ENCODE measurements around the gene MRPS6. TPM values are rescaled to one million over a fixed set of nuclear protein-coding genes. Genes with fewer than 3 reads are reported as not detected.

Gene MRPS6
- total RNA-seq, 4 donors from 2014 or later: 19.5 to 44.0 (median 40.9) TPM

DNA sequence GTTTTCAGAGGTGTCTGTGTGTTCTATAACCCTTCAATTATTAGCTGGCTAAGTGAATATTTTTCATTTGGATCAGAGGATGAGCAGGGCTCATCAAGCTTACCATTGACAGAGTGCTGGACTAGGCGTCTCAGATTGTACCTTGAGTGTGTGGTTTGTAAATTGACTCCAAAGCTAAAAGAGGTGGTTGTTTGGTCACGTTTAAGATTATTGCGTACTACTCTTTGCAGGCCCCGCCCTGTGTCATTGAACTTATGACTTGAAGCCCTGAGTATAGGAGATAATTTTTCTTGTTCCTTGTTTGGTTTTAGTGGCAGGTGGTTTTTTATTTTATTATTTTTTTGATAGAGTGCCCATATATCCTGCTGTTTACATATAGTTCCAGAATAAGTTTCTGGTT, 17.7 kb downstream of the MRPS6 start:
- no peak for TF ChIP-seq EP300 (IDR thresholded peaks at IDR 0.05)
- no peak for TF ChIP-seq POLR2A (IDR thresholded peaks at IDR 0.05; ENCODE audit: low read depth)
- TF ChIP-seq POLR2AphosphoS5 (IDR thresholded peaks at IDR 0.05): no peak
- TF ChIP-seq, protein P1, sequence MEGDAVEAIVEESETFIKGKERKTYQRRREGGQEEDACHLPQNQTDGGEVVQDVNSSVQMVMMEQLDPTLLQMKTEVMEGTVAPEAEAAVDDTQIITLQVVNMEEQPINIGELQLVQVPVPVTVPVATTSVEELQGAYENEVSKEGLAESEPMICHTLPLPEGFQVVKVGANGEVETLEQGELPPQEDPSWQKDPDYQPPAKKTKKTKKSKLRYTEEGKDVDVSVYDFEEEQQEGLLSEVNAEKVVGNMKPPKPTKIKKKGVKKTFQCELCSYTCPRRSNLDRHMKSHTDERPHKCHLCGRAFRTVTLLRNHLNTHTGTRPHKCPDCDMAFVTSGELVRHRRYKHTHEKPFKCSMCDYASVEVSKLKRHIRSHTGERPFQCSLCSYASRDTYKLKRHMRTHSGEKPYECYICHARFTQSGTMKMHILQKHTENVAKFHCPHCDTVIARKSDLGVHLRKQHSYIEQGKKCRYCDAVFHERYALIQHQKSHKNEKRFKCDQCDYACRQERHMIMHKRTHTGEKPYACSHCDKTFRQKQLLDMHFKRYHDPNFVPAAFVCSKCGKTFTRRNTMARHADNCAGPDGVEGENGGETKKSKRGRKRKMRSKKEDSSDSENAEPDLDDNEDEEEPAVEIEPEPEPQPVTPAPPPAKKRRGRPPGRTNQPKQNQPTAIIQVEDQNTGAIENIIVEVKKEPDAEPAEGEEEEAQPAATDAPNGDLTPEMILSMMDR (IDR thresholded peaks at IDR 0.05): no peak
- WGBS: 87% methylated on average over 3 of the region's 4 CpGs
- intact Hi-C loops (cut with DNase I): no loop called here
- H3K4me1 ChIP-seq: peaks cover 15 to 53% (median 41%) of the 10 kb centered on the region in 4 donors
- H3K36me3 ChIP-seq: peaks cover 11 to 13% (median 12%) of the 10 kb centered on the region in 4 donors
- DNase-seq (ENCODE audit: extremely low spot score): no peak
- H3K27ac ChIP-seq (replicated peaks in 1 of 4): no peak overlapping the region
- no peaks in the 10 kb centered on the region for H3K27me3 ChIP-seq
- H3K4me3 ChIP-seq: no peak overlapping the region
- no peaks in the 10 kb centered on the region for H3K9me3 ChIP-seq

DNA sequence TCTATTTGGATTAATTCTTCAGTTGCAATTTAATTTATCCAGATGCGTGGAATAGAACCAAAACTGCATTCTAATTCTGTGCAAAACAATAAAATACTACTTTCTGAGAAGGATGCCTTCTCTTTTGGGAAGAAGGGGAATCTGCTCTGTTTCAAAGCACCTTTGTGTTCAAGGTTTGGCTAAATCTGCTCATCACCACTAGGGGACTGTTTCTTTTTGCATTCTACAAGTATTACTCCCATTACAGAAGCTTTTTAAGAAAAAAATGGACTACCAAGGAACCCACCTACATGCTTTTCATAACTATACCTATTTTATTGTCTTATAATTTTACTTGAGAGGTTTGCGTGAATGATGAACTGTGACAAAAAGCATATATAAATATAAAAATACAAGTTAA, 18.2 kb downstream of the MRPS6 start:
- H3K4me1 ChIP-seq: peaks cover 11 to 47% (median 36%) of the 10 kb centered on the region in 4 donors
- intact Hi-C loops (cut with DNase I): no loop called here
- no peak overlapping the region for H3K27ac ChIP-seq (replicated peaks in 1 of 4)

DNA sequence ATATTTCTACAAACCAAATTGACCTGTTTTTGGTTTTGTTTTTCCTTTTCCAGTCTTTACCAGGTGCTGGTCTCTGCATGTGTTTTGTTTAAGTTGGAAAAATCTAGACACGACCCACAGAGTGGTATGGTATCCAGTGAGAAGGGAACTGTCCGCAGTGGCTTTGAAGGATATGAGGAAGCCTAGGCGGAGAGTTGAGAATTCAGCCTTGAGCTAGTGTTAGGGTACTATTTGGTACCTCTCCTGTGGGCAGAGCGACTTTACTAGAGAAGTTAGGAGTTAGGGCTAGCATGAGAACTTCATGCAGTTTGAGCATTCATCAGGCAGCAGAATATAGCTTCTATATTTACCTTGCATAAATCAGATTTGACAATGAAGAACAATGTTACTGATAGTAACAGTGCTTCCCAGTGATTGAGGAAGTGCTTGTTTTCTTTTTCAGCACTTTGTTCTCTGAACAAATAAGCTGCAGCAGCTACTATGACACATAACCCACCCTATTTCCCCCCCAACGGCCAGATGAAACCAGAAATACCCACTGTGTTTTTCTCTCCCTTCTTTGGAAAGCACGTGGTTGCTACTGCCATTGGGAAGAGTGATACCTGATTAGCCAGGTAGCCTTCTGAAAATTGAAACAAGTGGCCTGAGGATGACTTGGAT, 19.0 kb downstream of the MRPS6 start:
- Histone ChIP-seq H3K4me1 (peaks cover 7 to 44% (median 37%) of the 10 kb centered on the region in 4 donors), H3K36me3 (peaks cover 12 to 19% (median 14%) of the 10 kb centered on the region in 4 donors), H3K27me3 (no peaks in the 10 kb centered on the region), H3K9me3 (no peaks in the 10 kb centered on the region), H3K4me3 (no peak overlapping the region), H3K27ac (replicated peaks in 1 of 4) (no peak overlapping the region)
- DNase-seq (ENCODE audit: extremely low spot score): no peak
- WGBS: 55% methylated on average over 6 of the region's 6 CpGs
- intact Hi-C loops (cut with DNase I): no loop called here
- no peak for TF ChIP-seq EP300 (IDR thresholded peaks at IDR 0.05)
- TF ChIP-seq POLR2A (IDR thresholded peaks at IDR 0.05; ENCODE audit: low read depth): no peak
- TF ChIP-seq, protein P1 (IDR thresholded peaks at IDR 0.05): no peak
- no peak for TF ChIP-seq POLR2AphosphoS5 (IDR thresholded peaks at IDR 0.05)

More for the DNA sequence above, 18.2 kb downstream of the MRPS6 start:
- Histone ChIP-seq H3K36me3 (peaks cover 12 to 18% (median 14%) of the 10 kb centered on the region in 4 donors), H3K9me3 (no peaks in the 10 kb centered on the region), H3K27me3 (no peaks in the 10 kb centered on the region), H3K4me3 (no peak overlapping the region)
- DNase-seq (ENCODE audit: extremely low spot score): no peak
- 96% methylated on average over 2 of the region's 2 CpGs for WGBS
- no peak for TF ChIP-seq POLR2A (IDR thresholded peaks at IDR 0.05; ENCODE audit: low read depth)
- TF ChIP-seq, protein P1 (IDR thresholded peaks at IDR 0.05): peak in 1 of 3 experiments; percentile 31

DNA sequence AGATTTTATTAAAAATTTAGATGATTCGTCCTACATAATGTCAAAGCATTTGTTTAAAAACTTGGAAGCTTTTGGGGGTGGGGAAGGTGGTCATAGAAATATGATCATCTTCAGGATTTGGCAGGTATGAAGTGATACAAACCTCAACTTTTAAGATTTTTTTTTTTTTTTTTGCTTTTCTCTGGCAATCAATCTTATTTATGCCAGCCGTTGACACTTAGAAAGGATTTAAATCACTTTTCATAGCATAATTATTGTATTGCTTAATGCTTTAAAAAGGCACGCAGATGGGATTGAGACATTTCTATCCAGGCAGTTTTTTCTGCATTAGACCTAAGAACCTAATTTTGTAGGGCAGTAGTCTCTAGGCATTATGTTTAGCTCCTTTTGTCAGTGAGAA, 19.7 kb downstream of the MRPS6 start:
- H3K36me3 ChIP-seq: peaks cover 12 to 19% (median 14%) of the 10 kb centered on the region in 4 donors
- intact Hi-C loops (cut with DNase I): no loop called here
- H3K27ac ChIP-seq (replicated peaks in 1 of 4): no peak overlapping the region
- TF ChIP-seq POLR2A (IDR thresholded peaks at IDR 0.05; ENCODE audit: low read depth) (no peak), POLR2AphosphoS5 (IDR thresholded peaks at IDR 0.05) (no peak), EP300 (IDR thresholded peaks at IDR 0.05) (no peak)
- TF ChIP-seq, protein P1 (IDR thresholded peaks at IDR 0.05): no peak
- H3K9me3 ChIP-seq: no peaks in the 10 kb centered on the region
- WGBS: 88% methylated on average over 3 of the region's 3 CpGs
- H3K27me3 ChIP-seq: no peaks in the 10 kb centered on the region
- H3K4me1 ChIP-seq: peaks cover 7 to 48% (median 43%) of the 10 kb centered on the region in 4 donors
- no peak for DNase-seq (ENCODE audit: extremely low spot score)
- no peak overlapping the region for H3K4me3 ChIP-seq

Measured in esophagus muscularis mucosa (tissue), 4 donors.